Pericardium fibroblast (primary cell): ENCODE measurements around the gene UTF1. TPM values are rescaled to one million over a fixed set of nuclear protein-coding genes. Genes with fewer than 3 reads are reported as not detected.

Source experiments
- total RNA-seq: library from RNA; depleted of rRNA; stranded (reverse); fragments of >200 nt; gene quantifications from 2 replicates; pipeline ENCODE4 v1.2.3, GENCODE V29; 2015

Gene UTF1
- not detected in 2 replicates for total RNA-seq

GRCh38 chr10:133230044-133230361 lies at the start of gene UTF1:
UTF1 (plus strand) TSS chr10:133230217; CDS start chr10:133230289, 72 bp downstream.

GRCh38 chr10:133237588-133238465 lies 7.8 kb downstream of the UTF1 start, which contains the start of gene VENTX:
VENTX (plus strand) TSS chr10:133237855; CDS start chr10:133237915, 60 bp downstream.

GRCh38 chr10:133276435-133277201 lies 46.6 kb downstream of the UTF1 start, which contains the start of gene ADAM8:
ADAM8 (minus strand) TSS chr10:133276868; CDS start chr10:133276817, 51 bp downstream.

Other genes starting within 250 kb of the UTF1 start
- 0.09 TPM in 1 of 2 replicates, not detected in the other for gene ADGRA1, start 142.3 kb upstream of the UTF1 start, total RNA-seq
- gene KNDC1, start 70.0 kb upstream of the UTF1 start, total RNA-seq, result 0.51 and 1.2 TPM in 2 replicates
- gene VENTX, start 7.6 kb downstream of the UTF1 start, total RNA-seq, result not detected in 2 replicates
- 0.09 and 0.70 TPM in 2 replicates for gene ADAM8, start 46.7 kb downstream of the UTF1 start, total RNA-seq
- 33.9 and 37.6 TPM in 2 replicates for gene TUBGCP2, start 78.7 kb downstream of the UTF1 start, total RNA-seq
- 16.9 and 32.8 TPM in 2 replicates for gene ZNF511, start 78.7 kb downstream of the UTF1 start, total RNA-seq
- not detected in 2 replicates for gene CALY, start 106.7 kb downstream of the UTF1 start, total RNA-seq
- gene PRAP1, start 117.2 kb downstream of the UTF1 start, total RNA-seq, result not detected in 2 replicates
- gene FUOM, start 127.8 kb downstream of the UTF1 start, total RNA-seq, result 12.6 and 25.7 TPM in 2 replicates
- 74.5 and 102 TPM in 2 replicates for gene ECHS1, start 143.1 kb downstream of the UTF1 start, total RNA-seq
- 4.8 and 5.4 TPM in 2 replicates for gene PAOX, start 149.0 kb downstream of the UTF1 start, total RNA-seq
- gene MTG1, start 163.9 kb downstream of the UTF1 start, total RNA-seq, result 15.1 and 33.7 TPM in 2 replicates
- 0.77 and 2.1 TPM in 2 replicates for gene SPRN, start 194.4 kb downstream of the UTF1 start, total RNA-seq
- gene SCART1, start 223.7 kb downstream of the UTF1 start, total RNA-seq, result 0.93 and 2.1 TPM in 2 replicates